ENCODE data around the gene PMFBP1. TPM values are rescaled to one million over a fixed set of nuclear protein-coding genes. Genes with fewer than 3 reads are reported as not detected.

PMFBP1 gene
- total and polyA plus RNA-seq, 12 donors = 0.15 to 2.4 (median 0.55) TPM

DNA sequence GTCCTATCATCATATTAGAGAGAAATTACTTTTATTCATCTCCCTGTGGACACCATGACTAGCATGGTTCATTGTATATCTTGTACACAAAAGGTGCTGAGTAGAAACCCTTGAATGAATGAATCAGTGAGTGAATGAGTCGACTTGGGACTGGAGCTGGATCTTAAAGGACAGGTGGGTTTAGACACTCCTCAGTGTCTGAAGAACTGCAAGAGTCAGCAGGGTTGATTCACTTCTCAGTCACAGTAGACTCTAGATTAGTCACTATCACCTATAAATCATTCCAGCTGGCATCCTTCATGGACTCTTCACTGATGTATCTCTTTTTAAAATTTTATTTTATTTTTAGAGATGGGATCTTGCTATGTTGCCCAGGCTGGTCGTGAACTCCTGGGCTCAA, 30.1 kb upstream of the PMFBP1 start:
- H3K9me3 ChIP-seq (replicated peaks in 1 of 3) = no peaks in the 10 kb centered on the region

GRCh38 chr16:72201387-72201786, 29.4 kb upstream of the PMFBP1 start:
- intact Hi-C loops (cut with DNase I) = no loop called here
- Histone ChIP-seq H3K4me3 (no peak overlapping the region), H3K9me3 (replicated peaks in 1 of 3) (no peaks in the 10 kb centered on the region), H3K4me1 (replicated peaks in 1 of 2) (peaks cover 0 to 20% of the 10 kb centered on the region in 2 donors), H3K27me3 (no peaks in the 10 kb centered on the region), H3K27ac (peak overlapping the region in 1 of 5 donors; percentile 39), H3K36me3 (replicated peaks in 1 of 2) (no peaks in the 10 kb centered on the region)
- no peak for DNase-seq
- WGBS, 4 donors = 80 to 88% (median 83%) methylated on average over 2 of the region's 2 CpGs
- TF ChIP-seq, protein P1, sequence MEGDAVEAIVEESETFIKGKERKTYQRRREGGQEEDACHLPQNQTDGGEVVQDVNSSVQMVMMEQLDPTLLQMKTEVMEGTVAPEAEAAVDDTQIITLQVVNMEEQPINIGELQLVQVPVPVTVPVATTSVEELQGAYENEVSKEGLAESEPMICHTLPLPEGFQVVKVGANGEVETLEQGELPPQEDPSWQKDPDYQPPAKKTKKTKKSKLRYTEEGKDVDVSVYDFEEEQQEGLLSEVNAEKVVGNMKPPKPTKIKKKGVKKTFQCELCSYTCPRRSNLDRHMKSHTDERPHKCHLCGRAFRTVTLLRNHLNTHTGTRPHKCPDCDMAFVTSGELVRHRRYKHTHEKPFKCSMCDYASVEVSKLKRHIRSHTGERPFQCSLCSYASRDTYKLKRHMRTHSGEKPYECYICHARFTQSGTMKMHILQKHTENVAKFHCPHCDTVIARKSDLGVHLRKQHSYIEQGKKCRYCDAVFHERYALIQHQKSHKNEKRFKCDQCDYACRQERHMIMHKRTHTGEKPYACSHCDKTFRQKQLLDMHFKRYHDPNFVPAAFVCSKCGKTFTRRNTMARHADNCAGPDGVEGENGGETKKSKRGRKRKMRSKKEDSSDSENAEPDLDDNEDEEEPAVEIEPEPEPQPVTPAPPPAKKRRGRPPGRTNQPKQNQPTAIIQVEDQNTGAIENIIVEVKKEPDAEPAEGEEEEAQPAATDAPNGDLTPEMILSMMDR (IDR thresholded peaks at IDR 0.05) = no peak
- TF ChIP-seq POLR2A (IDR thresholded peaks at IDR 0.05) = no peak

More for the DNA sequence above, 30.1 kb upstream of the PMFBP1 start:
- Histone ChIP-seq H3K27ac (peak overlapping the region in 2 of 5 donors; percentile 39 to 57), H3K4me3 (no peak overlapping the region), H3K4me1 (replicated peaks in 1 of 2) (peaks cover 0 to 20% of the 10 kb centered on the region in 2 donors), H3K36me3 (replicated peaks in 1 of 2) (no peaks in the 10 kb centered on the region), H3K27me3 (no peaks in the 10 kb centered on the region)
- intact Hi-C loops (cut with DNase I) = no loop called here
- TF ChIP-seq POLR2A (IDR thresholded peaks at IDR 0.05) = no peak
- TF ChIP-seq, protein P1 (IDR thresholded peaks at IDR 0.05) = no peak
- WGBS, 4 donors = 57 to 68% (median 63%) methylated on average over 2 of the region's 2 CpGs
- DNase-seq = no peak

DNA sequence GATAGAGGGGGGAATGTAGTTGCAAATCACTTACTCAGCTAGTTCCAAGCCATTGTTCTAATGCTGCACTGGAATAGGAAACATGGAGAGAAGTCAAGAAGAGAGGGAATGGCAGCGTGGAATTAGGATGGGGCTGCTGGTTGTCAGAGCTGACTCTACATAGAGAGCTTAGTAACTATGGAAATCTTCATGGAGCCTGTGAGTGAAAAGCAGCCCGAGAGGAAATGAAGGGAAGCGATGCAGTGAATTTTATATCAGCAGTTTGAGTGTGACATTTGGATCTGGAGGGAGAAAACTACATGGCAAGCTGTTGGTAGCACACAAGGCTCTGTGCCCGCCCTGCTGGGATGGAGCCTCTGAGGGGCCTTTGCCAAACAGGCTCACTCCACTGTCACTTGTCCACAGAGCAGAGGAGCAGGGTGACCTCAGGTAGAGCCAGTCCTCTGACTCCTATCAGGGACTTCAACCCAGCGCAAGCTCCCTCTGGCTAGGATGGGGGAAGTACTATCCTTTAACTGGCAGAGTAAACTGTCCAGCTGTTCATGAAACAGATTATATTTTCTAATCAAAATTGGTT, 27.9 kb upstream of the PMFBP1 start:
- intact Hi-C loops (cut with DNase I) = no loop called here
- Histone ChIP-seq H3K27ac (peak overlapping the region in 1 of 5 donors; percentile 36), H3K27me3 (no peaks in the 10 kb centered on the region), H3K4me3 (no peak overlapping the region), H3K36me3 (replicated peaks in 1 of 2) (no peaks in the 10 kb centered on the region), H3K4me1 (replicated peaks in 1 of 2) (peaks cover 0 to 20% of the 10 kb centered on the region in 2 donors), H3K9me3 (replicated peaks in 1 of 3) (no peaks in the 10 kb centered on the region)
- TF ChIP-seq POLR2A (IDR thresholded peaks at IDR 0.05) = no peak
- WGBS, 4 donors = 88 to 91% (median 89%) methylated on average over 5 of the region's 5 CpGs
- DNase-seq = peak in 1 of 7 donors; percentile 57

DNA sequence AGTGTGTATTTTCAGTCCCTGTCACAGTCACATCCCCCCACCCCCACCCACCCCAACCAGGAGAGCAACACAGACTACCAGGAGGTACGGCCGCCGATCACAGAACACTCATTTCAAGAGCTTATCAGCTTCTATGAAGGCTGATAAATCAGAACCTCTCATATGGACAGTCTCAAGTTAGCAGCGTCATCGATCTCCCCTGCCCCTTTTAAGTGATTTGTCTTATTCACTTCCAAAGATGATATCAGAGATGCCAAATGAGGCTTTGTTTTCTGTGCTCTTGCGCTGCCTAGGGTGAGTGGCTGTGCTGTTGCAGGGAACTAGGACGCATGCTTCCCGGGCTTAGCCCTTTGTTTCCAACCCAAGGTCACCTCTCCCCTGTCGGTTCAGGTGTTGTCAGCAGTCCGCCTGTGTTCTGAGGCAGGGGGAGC, 26.8 kb upstream of the PMFBP1 start:
- H3K27ac ChIP-seq = peak overlapping the region in 1 of 5 donors; percentile 26

More for the DNA sequence above, 26.8 kb upstream of the PMFBP1 start:
- Histone ChIP-seq H3K4me1 (replicated peaks in 1 of 2) (peaks cover 0 to 20% of the 10 kb centered on the region in 2 donors), H3K9me3 (replicated peaks in 1 of 3) (no peaks in the 10 kb centered on the region), H3K27me3 (no peaks in the 10 kb centered on the region), H3K4me3 (no peak overlapping the region), H3K36me3 (replicated peaks in 1 of 2) (no peaks in the 10 kb centered on the region)
- DNase-seq = peak in 1 of 7 donors; percentile 80
- 31 to 51% (median 39%) methylated on average over 10 of the region's 10 CpGs for WGBS, 4 donors
- TF ChIP-seq, protein P1 (IDR thresholded peaks at IDR 0.05) = no peak
- no peak for TF ChIP-seq POLR2A (IDR thresholded peaks at IDR 0.05)
- intact Hi-C loops (cut with DNase I) = no loop called here

Data from adrenal gland (tissue), 12 donors.